GM12875 (cell line): Measurements from ENCODE around the gene RPS27.
A peak's percentile ranks its signal among the peaks of the same experiment; 100 is the strongest.

Experiments used
- H3K4me3 ChIP-seq: one replicate; pipeline ENCODE4 v1.5.1; 2011; ENCODE audit warnings: low read depth, low read length, control low read depth
- TF ChIP-seq, protein P1 (sequence below): IDR thresholded peaks from 2 replicates; pipeline ENCODE4 v1.5.1; 2011; ENCODE audit warnings: low read depth, mild to moderate bottlenecking, control low read depth, inconsistent platforms, low read length, moderate library complexity, borderline replicate concordance; ENCODE audit not compliant: insufficient read depth

RPS27 gene

DNA sequence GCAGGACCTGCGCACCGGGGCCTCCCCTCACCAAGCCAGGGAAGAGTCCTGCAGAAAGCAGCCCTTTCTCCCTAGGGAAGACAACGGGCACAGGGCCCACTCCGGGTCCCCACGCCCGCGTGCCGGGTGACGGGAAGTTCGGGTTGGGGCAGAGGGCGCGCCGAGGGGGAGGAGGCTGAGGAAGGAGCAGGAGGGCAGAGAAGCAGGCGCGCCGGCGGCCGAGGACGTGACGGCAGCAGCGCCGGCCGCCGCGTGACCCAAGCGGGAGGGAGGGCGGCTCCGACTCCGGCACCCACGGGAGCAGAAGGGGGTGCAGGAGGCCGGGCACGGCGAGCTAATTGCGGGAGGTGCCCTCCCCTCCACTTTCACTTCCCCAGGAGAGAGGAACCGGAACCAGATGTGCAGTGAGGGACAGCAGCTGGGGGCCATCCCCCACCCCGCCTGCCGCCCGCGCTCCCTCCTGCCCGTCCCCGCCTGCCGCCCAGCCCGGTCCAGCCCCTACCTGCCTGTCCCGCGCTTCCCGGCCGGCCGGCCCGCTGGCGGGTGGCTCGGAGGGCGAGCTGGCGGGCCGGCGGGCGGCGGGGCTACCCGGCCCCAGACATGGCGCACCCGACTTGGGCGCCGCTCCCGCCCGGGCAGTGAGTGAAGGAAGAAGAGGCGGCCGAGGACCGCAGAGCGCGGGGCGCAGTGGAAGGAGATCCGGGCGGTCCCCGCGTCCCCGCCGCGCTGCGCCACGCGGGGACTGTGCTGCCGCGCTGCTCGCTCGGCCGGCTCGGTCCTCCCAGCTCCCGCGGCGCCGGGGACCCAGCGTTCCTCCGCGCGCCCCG, 44.6 kb upstream of the RPS27 start:
- TF ChIP-seq, protein P1, sequence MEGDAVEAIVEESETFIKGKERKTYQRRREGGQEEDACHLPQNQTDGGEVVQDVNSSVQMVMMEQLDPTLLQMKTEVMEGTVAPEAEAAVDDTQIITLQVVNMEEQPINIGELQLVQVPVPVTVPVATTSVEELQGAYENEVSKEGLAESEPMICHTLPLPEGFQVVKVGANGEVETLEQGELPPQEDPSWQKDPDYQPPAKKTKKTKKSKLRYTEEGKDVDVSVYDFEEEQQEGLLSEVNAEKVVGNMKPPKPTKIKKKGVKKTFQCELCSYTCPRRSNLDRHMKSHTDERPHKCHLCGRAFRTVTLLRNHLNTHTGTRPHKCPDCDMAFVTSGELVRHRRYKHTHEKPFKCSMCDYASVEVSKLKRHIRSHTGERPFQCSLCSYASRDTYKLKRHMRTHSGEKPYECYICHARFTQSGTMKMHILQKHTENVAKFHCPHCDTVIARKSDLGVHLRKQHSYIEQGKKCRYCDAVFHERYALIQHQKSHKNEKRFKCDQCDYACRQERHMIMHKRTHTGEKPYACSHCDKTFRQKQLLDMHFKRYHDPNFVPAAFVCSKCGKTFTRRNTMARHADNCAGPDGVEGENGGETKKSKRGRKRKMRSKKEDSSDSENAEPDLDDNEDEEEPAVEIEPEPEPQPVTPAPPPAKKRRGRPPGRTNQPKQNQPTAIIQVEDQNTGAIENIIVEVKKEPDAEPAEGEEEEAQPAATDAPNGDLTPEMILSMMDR = no peak
- H3K4me3 ChIP-seq = peak overlapping the region; percentile 92

- peak within 1 kb of the TSS; percentile 92 for H3K4me3 ChIP-seq
- TF ChIP-seq, protein P1 = peak; percentile 97
Measured at GRCh38 chr1:153946622-153947241, 43.8 kb upstream of the RPS27 start, which contains the start of gene DENND4B. DENND4B (minus strand) TSS chr1:153946718; CDS start chr1:153944374, 2,344 bp downstream.

DNA sequence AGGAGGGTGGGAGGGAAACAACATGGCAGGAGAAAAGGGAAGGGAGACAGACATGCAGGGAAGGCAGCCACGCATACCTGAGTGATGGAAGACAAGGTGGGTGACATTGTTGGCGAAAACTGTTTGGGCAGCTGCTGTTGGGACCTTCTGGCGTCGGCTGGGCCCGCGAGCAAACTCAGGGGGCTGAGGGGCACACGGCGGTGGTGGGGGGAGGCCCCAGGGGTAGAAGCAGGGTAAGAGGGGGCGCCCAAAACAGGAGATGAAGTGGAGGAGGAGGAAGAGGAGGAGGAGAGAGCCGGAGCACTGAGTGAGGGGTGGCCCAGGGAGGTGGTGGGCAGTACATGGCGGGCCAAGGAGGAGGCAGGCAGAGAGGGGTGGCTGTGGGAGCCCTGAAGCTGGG, 39.4 kb upstream of the RPS27 start:
- no peak overlapping the region for H3K4me3 ChIP-seq
- TF ChIP-seq, protein P1 = no peak

DNA sequence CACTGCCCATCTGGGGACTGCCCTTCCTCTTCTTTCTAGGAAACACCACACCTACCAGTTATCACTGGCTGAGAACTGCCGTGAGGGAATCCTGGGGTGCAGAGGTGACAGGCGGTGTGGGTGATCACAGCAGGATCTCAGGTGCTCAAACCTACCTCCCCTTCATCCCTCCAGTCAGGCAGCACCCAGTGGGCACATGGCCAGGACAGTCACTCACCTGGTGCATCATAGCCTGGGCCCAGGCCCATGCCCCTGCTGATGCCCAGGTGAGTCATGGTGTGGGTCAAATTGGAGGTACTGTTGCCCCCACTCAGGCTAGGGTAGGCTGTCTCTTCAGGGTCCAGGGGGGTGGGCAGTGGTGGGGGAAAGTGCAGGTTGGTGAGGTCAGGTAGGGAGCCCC, 38.8 kb upstream of the RPS27 start:
- no peak overlapping the region for H3K4me3 ChIP-seq
- TF ChIP-seq, protein P1 = no peak

DNA sequence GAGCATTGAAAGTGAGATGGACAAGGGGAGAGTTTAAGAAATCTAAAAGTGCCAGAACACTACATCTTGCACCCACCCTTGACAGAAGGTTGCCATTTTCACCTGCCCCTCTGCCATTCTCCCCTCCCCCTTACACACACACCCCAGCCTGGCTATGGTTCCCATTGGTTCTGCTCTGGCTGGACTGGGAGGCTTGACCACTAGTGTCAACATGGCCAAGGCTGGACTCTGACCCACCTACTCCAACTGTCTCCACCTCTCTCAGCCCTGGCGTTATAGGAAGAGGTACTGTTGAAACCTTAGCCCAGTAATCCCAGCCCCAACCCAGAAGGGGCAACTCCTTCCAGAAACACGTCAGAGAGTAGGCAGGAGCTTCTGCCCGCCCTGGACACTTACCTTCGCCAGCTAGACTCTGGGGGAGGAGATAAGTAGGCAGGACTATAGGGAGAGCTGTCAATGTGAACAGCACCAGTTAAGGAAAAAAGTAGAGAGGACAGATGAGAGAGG, 36.6 kb upstream of the RPS27 start:
- TF ChIP-seq, protein P1 = no peak
- no peak overlapping the region for H3K4me3 ChIP-seq

GRCh38 chr1:153954826-153955225, 35.7 kb upstream of the RPS27 start:
- TF ChIP-seq, protein P1 = no peak
- no peak overlapping the region for H3K4me3 ChIP-seq
